ENCODE data around the gene CCDC80. TPM values are rescaled to one million over a fixed set of nuclear protein-coding genes. Genes with fewer than 3 reads are reported as not detected.

CCDC80 gene
- total RNA-seq, 4 donors from 2014 or later = 42.9 to 278 (median 225) TPM

GRCh38 chr3:112687211-112687610, 46.3 kb upstream of the CCDC80 start:
- no peak for TF ChIP-seq CTCF (IDR thresholded peaks at IDR 0.05)
- ATAC-seq (ENCODE audit: low FRiP score) (no peak), DNase-seq (ENCODE audit: low spot score) (no peak)

GRCh38 chr3:112685956-112686799, 45.2 kb upstream of the CCDC80 start:
- no peak for TF ChIP-seq CTCF (IDR thresholded peaks at IDR 0.05)
- ATAC-seq (ENCODE audit: low FRiP score) (no peak), DNase-seq (ENCODE audit: low spot score) (no peak)

- no peak for DNase-seq (ENCODE audit: low spot score)
- TF ChIP-seq CTCF (IDR thresholded peaks at IDR 0.05) = no peak
- no peak for ATAC-seq (ENCODE audit: low FRiP score)
Observed at GRCh38 chr3:112685420-112685819, 44.5 kb upstream of the CCDC80 start.

- DNase-seq (ENCODE audit: low spot score) (no peak), ATAC-seq (ENCODE audit: low FRiP score) (no peak)
- no peak for TF ChIP-seq CTCF (IDR thresholded peaks at IDR 0.05)
Observed at GRCh38 chr3:112682361-112682760, 41.4 kb upstream of the CCDC80 start.

GRCh38 chr3:112681822-112682325, 40.9 kb upstream of the CCDC80 start:
- no peak for TF ChIP-seq CTCF (IDR thresholded peaks at IDR 0.05)
- ATAC-seq (ENCODE audit: low FRiP score) = no peak
- DNase-seq (ENCODE audit: low spot score) = no peak

- ATAC-seq (ENCODE audit: low FRiP score) = peak; percentile 94
- no peak for TF ChIP-seq CTCF (IDR thresholded peaks at IDR 0.05)
- peak; percentile 59 for DNase-seq (ENCODE audit: low spot score)
Observed at GRCh38 chr3:112676659-112677234, 35.8 kb upstream of the CCDC80 start.

All from omental fat pad (tissue), 4 donors.